ENCODE results near the gene BARHL1. TPM values are rescaled to one million over a fixed set of nuclear protein-coding genes. Genes with fewer than 3 reads are reported as not detected.

Gene BARHL1
- polyA plus RNA-seq, 1 of the 3 experiments (the other 2 are of a cell fraction): not detected

- ChIA-PET CTCF (interaction anchor here (0.9 to 2.7 kb wide), 2 partner anchors 10 to 39 kb away, joined by 5 to 9 read pairs; no protein-coding TSS in a partner anchor), POLR2A (no interaction called here)
- TF ChIP-seq GABPA (IDR thresholded peaks at IDR 0.05; ENCODE audit: low read depth) (no peak), TEAD4 (IDR thresholded peaks at IDR 0.05; ENCODE audit: borderline replicate concordance, insufficient read depth) (no peak), TCF12 (IDR thresholded peaks at IDR 0.05) (no peak), USF2 (IDR thresholded peaks at IDR 0.05; ENCODE audit: borderline replicate concordance, low read depth, low read length) (no peak), RCOR1 (IDR thresholded peaks at IDR 0.05; ENCODE audit: low read length) (no peak), YY1 (IDR thresholded peaks at IDR 0.05; ENCODE audit: low read depth) (no peak), MAX (IDR thresholded peaks at IDR 0.05; ENCODE audit: low read depth) (no peak), MXI1 (IDR thresholded peaks at IDR 0.05; ENCODE audit: low read depth, low read length) (no peak), REST (IDR thresholded peaks at IDR 0.05; ENCODE audit: low read depth, low read length) (no peak), IRF3 (IDR thresholded peaks at IDR 0.05; ENCODE audit: low read depth, low read length) (no peak), EP300 (IDR thresholded peaks at IDR 0.05; ENCODE audit: borderline replicate concordance in 1 of 2, low read depth in 1 of 2, low read length in 1 of 2) (no peak), FOSL2 (IDR thresholded peaks at IDR 0.05; ENCODE audit: borderline replicate concordance, low read depth) (no peak), SMC3 (IDR thresholded peaks at IDR 0.05; ENCODE audit: low read depth, low read length) (no peak), FOXM1 (IDR thresholded peaks at IDR 0.05; ENCODE audit: low read depth) (no peak), MEF2A (IDR thresholded peaks at IDR 0.05; ENCODE audit: borderline replicate concordance, low read depth) (no peak), JUND (IDR thresholded peaks at IDR 0.05) (no peak), RAD21 (IDR thresholded peaks at IDR 0.05; ENCODE audit: low read length) (no peak), RXRA (IDR thresholded peaks at IDR 0.05; ENCODE audit: borderline replicate concordance, low read depth) (no peak), CHD2 (IDR thresholded peaks at IDR 0.05; ENCODE audit: low read length, partially characterized antibody) (no peak)
- no peaks in the 10 kb centered on the region; the same call in 1 of the 2 replicates for H3K27me3 ChIP-seq (ENCODE audit: insufficient read depth)
- H3K27ac ChIP-seq (ENCODE audit: low read depth in 2 of 2, low read length in 1 of 2): no peak overlapping the region
- H3K9ac ChIP-seq: no peak overlapping the region
- no peak overlapping the region for H3K4me3 ChIP-seq (ENCODE audit: low read depth in 2 of 2, low read length in 1 of 2)
- H3K9me3 ChIP-seq: no peaks in the 10 kb centered on the region
- 42% methylated on average over 1 of the region's 1 CpG for WGBS (ENCODE audit: low lambda C conversion rate)
- H3K36me3 ChIP-seq (replicated peaks in 1 of 2; ENCODE audit: control insufficient read depth in 1 of 2, insufficient read depth in 2 of 2, low read length in 1 of 2): no peaks in the 10 kb centered on the region
- H3K4me2 ChIP-seq: no peak overlapping the region
- H3K4me1 ChIP-seq (ENCODE audit: control insufficient read depth in 1 of 2, insufficient read depth in 2 of 2, low read depth in 1 of 2, low read length in 1 of 2): no peaks in the 10 kb centered on the region; a peak in 1 of 4 replicates
- no peak overlapping the region for H2AFZ ChIP-seq (ENCODE audit: low read depth)
- no peaks in the 10 kb centered on the region for H4K20me1 ChIP-seq (ENCODE audit: insufficient read depth)
- no peaks in the 10 kb centered on the region for H3K9me2 ChIP-seq
- no peak for DNase-seq
- H3F3A ChIP-seq (replicated peaks; ENCODE audit: insufficient read depth): no peaks in the 10 kb centered on the region
- no peaks in the 10 kb centered on the region for H3K79me2 ChIP-seq (ENCODE audit: insufficient read depth)
Measured at GRCh38 chr9:132536124-132536523, 46.3 kb upstream of the BARHL1 start.

All from SK-N-SH (cell line).